ENCODE results near the gene ROBO3.

Gene ROBO3

GRCh38 chr11:124870430-124870829 lies 5.2 kb downstream of the ROBO3 start:
- no peaks in the 10 kb centered on the region for H3K4me1 ChIP-seq (ENCODE audit: insufficient read depth, low read length, severe bottlenecking)
- no peaks in the 10 kb centered on the region for H3K27me3 ChIP-seq (ENCODE audit: insufficient read depth, low read length)
- no peak overlapping the region for H3K4me3 ChIP-seq (ENCODE audit: low read depth, low read length, poor library complexity, severe bottlenecking)
- no peaks in the 10 kb centered on the region for H3K36me3 ChIP-seq (ENCODE audit: insufficient read depth, low read length)
- TF ChIP-seq CTCF (IDR thresholded peaks at IDR 0.05; ENCODE audit: low read length) (no peak), EZH2 (IDR thresholded peaks at IDR 0.05; ENCODE audit: borderline replicate concordance, low read length) (no peak)
- no peak overlapping the region for H3K9ac ChIP-seq (ENCODE audit: low read length)
- no peaks in the 10 kb centered on the region for H3K79me2 ChIP-seq (ENCODE audit: insufficient read depth, low read length)
- H3K9me2 ChIP-seq (ENCODE audit: low read depth, low read length), result no peaks in the 10 kb centered on the region
- H3K9me3 ChIP-seq (ENCODE audit: low read length), result no peaks in the 10 kb centered on the region
- no peak overlapping the region for H3K27ac ChIP-seq (ENCODE audit: low read depth, low read length, poor library complexity, severe bottlenecking)
- no peak overlapping the region for H3K4me2 ChIP-seq (ENCODE audit: low read length)
- H2AFZ ChIP-seq (ENCODE audit: low read length), result no peak overlapping the region
- H3F3A ChIP-seq (ENCODE audit: insufficient read depth, low read length), result no peaks in the 10 kb centered on the region
- H4K20me1 ChIP-seq (ENCODE audit: insufficient read depth, low read length), result no peaks in the 10 kb centered on the region

- Histone ChIP-seq H4K20me1 (ENCODE audit: insufficient read depth, low read length) (no peaks in the 10 kb centered on the region), H2AFZ (ENCODE audit: low read length) (no peak overlapping the region), H3K9me2 (ENCODE audit: low read depth, low read length) (no peaks in the 10 kb centered on the region), H3K27me3 (ENCODE audit: insufficient read depth, low read length) (no peaks in the 10 kb centered on the region; the same call in 1 of the 2 replicates), H3K27ac (ENCODE audit: low read depth, low read length, poor library complexity, severe bottlenecking) (no peak overlapping the region), H3K4me1 (ENCODE audit: insufficient read depth, low read length, severe bottlenecking) (peaks cover 4% of the 10 kb centered on the region), H3K79me2 (ENCODE audit: insufficient read depth, low read length) (no peaks in the 10 kb centered on the region), H3K36me3 (ENCODE audit: insufficient read depth, low read length) (no peaks in the 10 kb centered on the region), H3F3A (ENCODE audit: insufficient read depth, low read length) (no peaks in the 10 kb centered on the region), H3K4me2 (ENCODE audit: low read length) (no peak overlapping the region), H3K4me3 (ENCODE audit: low read depth, low read length, poor library complexity, severe bottlenecking) (no peak overlapping the region), H3K9ac (ENCODE audit: low read length) (no peak overlapping the region), H3K9me3 (ENCODE audit: low read length) (no peaks in the 10 kb centered on the region)
- no peak for TF ChIP-seq EZH2 (IDR thresholded peaks at IDR 0.05; ENCODE audit: borderline replicate concordance, low read length)
- TF ChIP-seq CTCF (IDR thresholded peaks at IDR 0.05; ENCODE audit: low read length), result no peak
Measured at GRCh38 chr11:124872280-124872679, 7.0 kb downstream of the ROBO3 start.

- H3K4me1 ChIP-seq (ENCODE audit: insufficient read depth, low read length, severe bottlenecking), result peaks cover 4% of the 10 kb centered on the region
- no peak overlapping the region for H3K4me3 ChIP-seq (ENCODE audit: low read depth, low read length, poor library complexity, severe bottlenecking)
- H2AFZ ChIP-seq (ENCODE audit: low read length), result no peak overlapping the region
- H3K4me2 ChIP-seq (ENCODE audit: low read length), result no peak overlapping the region
- H4K20me1 ChIP-seq (ENCODE audit: insufficient read depth, low read length), result no peaks in the 10 kb centered on the region
- H3K79me2 ChIP-seq (ENCODE audit: insufficient read depth, low read length), result no peaks in the 10 kb centered on the region
- TF ChIP-seq CTCF (IDR thresholded peaks at IDR 0.05; ENCODE audit: low read length) (no peak), EZH2 (IDR thresholded peaks at IDR 0.05; ENCODE audit: borderline replicate concordance, low read length) (no peak)
- no peaks in the 10 kb centered on the region; the same call in 1 of the 2 replicates for H3K27me3 ChIP-seq (ENCODE audit: insufficient read depth, low read length)
- H3K36me3 ChIP-seq (ENCODE audit: insufficient read depth, low read length), result no peaks in the 10 kb centered on the region
- no peak overlapping the region for H3K9ac ChIP-seq (ENCODE audit: low read length)
- no peak overlapping the region for H3K27ac ChIP-seq (ENCODE audit: low read depth, low read length, poor library complexity, severe bottlenecking)
- H3K9me3 ChIP-seq (ENCODE audit: low read length), result no peaks in the 10 kb centered on the region
- no peaks in the 10 kb centered on the region for H3K9me2 ChIP-seq (ENCODE audit: low read depth, low read length)
- no peaks in the 10 kb centered on the region for H3F3A ChIP-seq (ENCODE audit: insufficient read depth, low read length)
Measured at GRCh38 chr11:124872741-124873140, 7.5 kb downstream of the ROBO3 start.

All from OCI-LY1 (cell line).